Mesenteric fat pad (tissue), 1 donor: ENCODE results near the gene KLK11. TPM values are rescaled to one million over a fixed set of nuclear protein-coding genes. Genes with fewer than 3 reads are reported as not detected.
A peak's percentile ranks its signal among the peaks of the same experiment; 100 is the strongest.

Source experiments
- DNase-seq: peaks from one replicate; pipeline ENCODE4 v3.0.0-alpha.2; 2020; ENCODE audit warnings: low spot score
- total RNA-seq: library from RNA; stranded (reverse); fragmentation: NEBNext Ultra II Directional; extraction: Animal tissue kit (Norgen Biotek cat#: 25700); gene quantifications from one replicate; pipeline ENCODE4 v1.2.1, GENCODE V29; 2021
- donor health status: DM: yes; HTN: yes; CAD: no.

Gene KLK11
- total RNA-seq, 1 donor from 2014 or later: not detected

GRCh38 chr19:51006406-51006805 lies 20.0 kb downstream of the KLK11 start:
- DNase-seq: peak; percentile 39

- DNase-seq: no peak
Measured at GRCh38 chr19:51005248-51005647, 21.2 kb downstream of the KLK11 start.

- peak; percentile 82 for DNase-seq
Measured at GRCh38 chr19:51003316-51003715, 23.1 kb downstream of the KLK11 start.

DNA sequence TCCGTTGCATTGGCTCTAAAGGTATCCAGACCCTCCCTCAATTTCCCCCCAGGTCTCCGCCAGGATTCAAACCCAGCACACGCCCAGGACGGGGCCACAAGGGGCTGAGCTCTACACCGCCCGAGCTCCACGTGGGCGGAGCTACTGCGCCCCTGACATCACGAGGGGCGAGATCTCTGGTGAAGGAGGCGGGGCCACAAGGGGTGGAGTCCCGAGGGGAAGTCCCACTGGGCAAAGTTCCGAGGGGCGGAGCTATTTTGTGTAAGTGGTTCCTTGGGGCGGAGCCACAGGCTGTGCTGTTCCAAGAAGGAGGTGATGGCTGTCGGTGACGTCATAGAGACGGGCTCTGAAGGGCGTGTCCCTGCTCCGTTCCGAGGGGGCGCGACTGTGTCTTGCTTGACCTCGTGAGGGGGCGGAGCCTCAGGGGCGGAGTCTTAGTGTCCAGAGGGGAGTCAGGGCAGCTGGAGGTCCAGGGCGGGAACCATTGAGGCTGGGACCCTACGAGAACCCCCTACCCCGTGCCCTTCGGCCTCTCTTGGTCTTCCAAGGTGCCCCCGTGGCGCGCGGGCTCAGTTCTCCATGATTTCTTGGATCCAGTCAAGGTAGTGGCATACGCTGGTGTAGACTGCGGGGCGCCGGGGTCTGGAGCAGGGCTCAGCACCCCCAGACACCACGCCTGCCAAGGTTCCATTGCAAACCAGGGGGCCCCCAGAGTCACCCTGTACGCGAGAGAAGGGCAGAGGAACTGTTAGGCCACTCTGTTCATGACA lies 23.7 kb downstream of the KLK11 start:
- DNase-seq: peak; percentile 71

GRCh38 chr19:51002089-51002532 lies 24.3 kb downstream of the KLK11 start:
- DNase-seq: peak; percentile 60

DNA sequence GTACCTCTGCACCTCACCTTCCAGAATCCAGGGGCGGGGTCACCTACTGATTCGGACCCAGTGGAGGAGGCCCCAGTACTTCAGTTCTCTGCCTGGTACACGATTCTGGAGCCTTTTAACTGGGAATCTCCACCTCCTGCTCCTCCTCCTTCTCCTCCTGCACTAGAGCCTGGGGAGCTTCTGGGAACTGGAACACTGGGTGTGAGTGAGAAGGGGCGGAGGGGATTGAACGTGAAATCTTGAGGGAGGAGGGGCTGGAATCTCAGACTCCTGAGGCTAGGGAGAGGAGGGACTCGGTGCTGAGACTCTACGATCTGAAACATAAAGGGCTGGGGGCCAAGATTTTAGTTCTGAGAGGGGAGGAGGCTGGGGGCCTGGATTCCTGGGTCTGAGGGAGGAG lies 24.9 kb downstream of the KLK11 start, which contains the start of gene KLK8:
Gene KLK8 (minus strand): TSS at position 90 of the 400 bp plus-strand sequence. CDS start 437 bp downstream, outside the sequence.
- no peak for DNase-seq

DNA sequence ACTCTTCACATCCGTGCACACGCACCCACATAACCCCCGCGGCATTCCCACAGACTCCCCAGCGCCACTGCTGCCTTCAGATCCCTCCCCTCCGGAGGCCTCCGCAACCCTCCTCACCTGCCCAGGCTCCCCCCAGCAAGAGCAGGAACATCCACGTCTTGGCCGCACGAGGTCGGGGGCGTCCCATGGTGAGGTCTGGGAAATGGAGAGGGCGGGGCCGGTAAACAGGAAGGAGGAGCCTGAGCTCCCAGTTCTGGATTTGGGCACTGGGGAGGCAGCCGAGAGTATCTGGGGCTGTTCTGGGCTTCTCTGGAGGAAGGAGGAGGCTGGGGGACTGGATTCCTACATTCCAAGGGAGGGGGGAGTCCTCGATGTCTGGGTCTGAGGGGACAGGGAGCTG lies 25.4 kb downstream of the KLK11 start:
- DNase-seq: peak; percentile 45

GRCh38 chr19:51000426-51000825 lies 26.0 kb downstream of the KLK11 start:
- peak; percentile 77 for DNase-seq

DNA sequence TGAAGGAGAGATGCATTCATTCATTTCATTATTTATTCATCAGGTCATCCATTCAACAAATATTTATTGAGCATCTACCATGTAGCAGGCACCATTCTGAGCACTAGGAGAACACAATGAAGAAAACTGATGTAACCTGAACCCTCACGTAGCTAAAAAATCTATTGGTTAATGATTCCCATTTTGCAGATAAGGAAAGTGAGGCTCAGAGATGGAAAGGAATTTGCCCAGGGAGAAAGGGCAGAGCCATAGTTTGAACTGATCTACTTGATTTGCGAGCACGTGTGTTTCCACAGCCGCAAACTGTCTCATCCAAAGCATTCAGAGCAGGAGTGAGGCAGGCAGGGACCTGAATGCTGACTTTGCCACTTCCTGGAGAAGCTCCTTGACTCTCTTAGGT lies 27.7 kb downstream of the KLK11 start:
- no peak for DNase-seq

DNA sequence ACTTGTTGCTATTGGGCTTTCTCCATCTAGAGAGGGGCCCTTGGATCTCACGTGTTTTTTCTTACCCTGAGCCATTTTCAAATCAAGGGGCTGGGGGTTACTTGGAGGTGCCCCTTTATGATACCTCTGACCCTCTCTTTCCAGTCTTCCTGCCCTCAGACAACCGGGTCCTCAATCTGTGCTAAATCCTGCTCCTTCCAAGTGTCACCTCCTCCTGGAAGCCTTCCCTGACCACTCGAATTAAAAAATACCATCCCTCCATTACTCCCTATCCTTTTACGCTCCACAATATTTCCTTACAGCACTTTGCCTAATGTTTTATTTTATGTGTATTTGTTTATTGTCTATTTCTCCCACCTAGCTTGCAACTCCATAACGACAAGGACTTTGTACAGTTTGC lies 28.4 kb downstream of the KLK11 start:
- peak; percentile 6 for DNase-seq

- DNase-seq: peak; percentile 18
Measured at GRCh38 chr19:50994129-50994528, 32.3 kb downstream of the KLK11 start.

- DNase-seq: no peak
Measured at GRCh38 chr19:50992666-50993035, 33.8 kb downstream of the KLK11 start.

DNA sequence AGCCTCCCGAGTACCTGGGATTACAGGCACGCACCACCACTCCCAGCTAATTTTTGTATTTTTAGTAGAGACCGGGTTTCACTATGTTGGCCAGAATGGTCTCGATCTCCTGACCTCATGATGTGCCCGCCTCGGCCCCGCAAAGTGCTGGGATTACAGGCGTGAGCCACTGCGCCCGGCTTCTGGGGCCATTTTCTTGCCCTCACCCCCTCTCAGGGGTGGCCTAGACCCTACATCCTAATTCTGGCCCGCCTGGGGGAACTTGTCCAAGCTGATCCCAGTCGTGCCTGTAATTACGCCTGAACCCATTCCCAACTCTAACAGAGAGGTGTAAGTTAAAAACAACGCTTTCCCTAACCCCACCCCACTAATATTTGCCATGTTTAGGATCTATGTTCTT lies 42.0 kb downstream of the KLK11 start:
- peak; percentile 62 for DNase-seq

GRCh38 chr19:50983625-50984292 lies 42.7 kb downstream of the KLK11 start, which contains the start of gene KLK7:
Gene KLK7 (minus strand): TSS chr19:50983917. CDS start chr19:50982399, 1,518 bp downstream.
- peak; percentile 80 for DNase-seq

- no peak for DNase-seq
Measured at GRCh38 chr19:50982186-50982585, 44.2 kb downstream of the KLK11 start.

DNA sequence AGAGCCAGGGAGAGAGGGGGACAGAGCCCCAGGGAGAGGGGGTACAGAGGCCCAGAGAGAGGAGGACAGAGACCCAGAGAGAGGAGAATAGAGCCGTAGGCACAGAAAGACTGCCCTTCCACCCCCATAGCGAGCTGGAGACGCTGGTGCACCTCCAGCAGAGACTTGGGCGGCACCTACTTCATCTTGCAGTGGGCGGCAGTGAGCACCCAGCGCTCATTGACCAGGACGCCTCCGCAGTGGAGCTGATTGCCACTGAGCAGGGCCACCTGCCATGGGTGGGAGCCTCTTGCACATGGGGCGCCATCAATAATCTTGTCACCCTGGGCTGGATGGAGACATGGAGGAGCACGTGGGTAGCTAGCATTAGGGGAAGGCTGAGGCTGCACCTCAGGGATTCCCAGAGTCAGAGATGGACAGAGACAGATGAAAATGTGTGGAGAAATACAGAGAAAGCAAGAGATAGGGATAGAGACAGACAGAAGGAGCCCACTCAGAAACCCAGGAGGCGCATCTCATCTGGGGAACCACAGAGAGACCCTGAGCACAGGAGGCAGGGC lies 44.7 kb downstream of the KLK11 start:
- DNase-seq: no peak

GRCh38 chr19:50980208-50980607 lies 46.2 kb downstream of the KLK11 start:
- no peak for DNase-seq

- DNase-seq: no peak
Measured at GRCh38 chr19:50979758-50980157, 46.7 kb downstream of the KLK11 start.

GRCh38 chr19:50978772-50979390 lies 47.5 kb downstream of the KLK11 start:
- DNase-seq: no peak

GRCh38 chr19:50977626-50978025 lies 48.8 kb downstream of the KLK11 start:
- DNase-seq: no peak

- no peak for DNase-seq
Measured at GRCh38 chr19:50975766-50976165, 50.6 kb downstream of the KLK11 start.
